Dendritic cell treated with granulocyte-macrophage colony-stimulating factor and Interleukin-4, amounts not matched to agents 40 ng/mL and 50 ng/mL, for 4 days (primary cell): ENCODE data around the gene CABCOCO1.

Source experiments
- H3K27ac Mint-ChIP-seq: one replicate; pipeline ENCODE4 v1.8.0; 2022; ENCODE audit warnings: mild to moderate bottlenecking, mixed read lengths
- H3K27me3 Mint-ChIP-seq: one replicate; pipeline ENCODE4 v1.8.0; 2022; ENCODE audit warnings: mild to moderate bottlenecking, mixed read lengths
- H3K36me3 Mint-ChIP-seq: one replicate; pipeline ENCODE4 v1.8.0; 2022; ENCODE audit warnings: low read depth, mixed read lengths
- H3K4me1 Mint-ChIP-seq: one replicate; pipeline ENCODE4 v1.8.0; 2022; ENCODE audit warnings: low read depth, mixed read lengths
- H3K4me3 Mint-ChIP-seq: one replicate; pipeline ENCODE4 v1.8.0; 2022; ENCODE audit warnings: mild to moderate bottlenecking, moderate library complexity, mixed read lengths
- H3K9me3 Mint-ChIP-seq: one replicate; pipeline ENCODE4 v1.8.0; 2022; ENCODE audit warnings: mixed read lengths
- intact Hi-C: fragments of 100-400 bp; cut with micrococcal nuclease; formaldehyde crosslinking; loops from one replicate; pipeline ENCODE4 v1.15.0; 2022

Gene CABCOCO1

GRCh38 chr10:61781969-61782403, 119.3 kb downstream of the CABCOCO1 start:
- peaks cover 6% of the 10 kb centered on the region for H3K4me1 Mint-ChIP-seq
- H3K27ac Mint-ChIP-seq, result no peak overlapping the region
- intact Hi-C loops, result no loop called here
- H3K36me3 Mint-ChIP-seq, result no peaks in the 10 kb centered on the region
- peaks cover 2% of the 10 kb centered on the region for H3K27me3 Mint-ChIP-seq
- H3K4me3 Mint-ChIP-seq, result no peak overlapping the region
- H3K9me3 Mint-ChIP-seq, result no peaks in the 10 kb centered on the region

GRCh38 chr10:61784354-61785133, 121.8 kb downstream of the CABCOCO1 start:
- Mint-ChIP-seq H3K4me3 (no peak overlapping the region), H3K4me1 (peaks cover 6% of the 10 kb centered on the region), H3K27ac (no peak overlapping the region), H3K9me3 (no peaks in the 10 kb centered on the region), H3K27me3 (peaks cover 2% of the 10 kb centered on the region), H3K36me3 (no peaks in the 10 kb centered on the region)
- intact Hi-C loops, result no loop called here

GRCh38 chr10:61785473-61786105, 122.9 kb downstream of the CABCOCO1 start:
- Mint-ChIP-seq H3K36me3 (no peaks in the 10 kb centered on the region), H3K27ac (no peak overlapping the region), H3K9me3 (no peaks in the 10 kb centered on the region), H3K4me1 (peaks cover 6% of the 10 kb centered on the region), H3K27me3 (no peaks in the 10 kb centered on the region), H3K4me3 (no peak overlapping the region)
- intact Hi-C loops, result no loop called here

GRCh38 chr10:61786728-61787127, 124.0 kb downstream of the CABCOCO1 start:
- intact Hi-C loops, result no loop called here
- no peak overlapping the region for H3K27ac Mint-ChIP-seq
- H3K4me1 Mint-ChIP-seq, result peaks cover 6% of the 10 kb centered on the region
- no peaks in the 10 kb centered on the region for H3K9me3 Mint-ChIP-seq
- H3K4me3 Mint-ChIP-seq, result no peak overlapping the region
- H3K36me3 Mint-ChIP-seq, result no peaks in the 10 kb centered on the region
- H3K27me3 Mint-ChIP-seq, result no peaks in the 10 kb centered on the region

GRCh38 chr10:61787170-61787569, 124.4 kb downstream of the CABCOCO1 start:
- Mint-ChIP-seq H3K36me3 (no peaks in the 10 kb centered on the region), H3K9me3 (no peaks in the 10 kb centered on the region), H3K27ac (no peak overlapping the region), H3K4me1 (peaks cover 2% of the 10 kb centered on the region), H3K4me3 (no peak overlapping the region), H3K27me3 (no peaks in the 10 kb centered on the region)
- intact Hi-C loops, result no loop called here

- no peaks in the 10 kb centered on the region for H3K4me1 Mint-ChIP-seq
- intact Hi-C loops, result no loop called here
- H3K36me3 Mint-ChIP-seq, result no peaks in the 10 kb centered on the region
These were observed 126.3 kb downstream of the CABCOCO1 start for GRCh38 chr10:61789031-61789430.

GRCh38 chr10:61791216-61791615, 128.5 kb downstream of the CABCOCO1 start:
- no peaks in the 10 kb centered on the region for H3K36me3 Mint-ChIP-seq
- H3K4me3 Mint-ChIP-seq, result no peak overlapping the region
- no peaks in the 10 kb centered on the region for H3K9me3 Mint-ChIP-seq
- H3K4me1 Mint-ChIP-seq, result no peaks in the 10 kb centered on the region
- no peak overlapping the region for H3K27ac Mint-ChIP-seq
- no peaks in the 10 kb centered on the region for H3K27me3 Mint-ChIP-seq
- intact Hi-C loops, result no loop called here

More at GRCh38 chr10:61789031-61789430, 126.3 kb downstream of the CABCOCO1 start:
- H3K4me3 Mint-ChIP-seq, result no peak overlapping the region
- H3K27me3 Mint-ChIP-seq, result no peaks in the 10 kb centered on the region
- no peak overlapping the region for H3K27ac Mint-ChIP-seq
- H3K9me3 Mint-ChIP-seq, result no peaks in the 10 kb centered on the region

GRCh38 chr10:61792097-61792716, 129.5 kb downstream of the CABCOCO1 start:
- Mint-ChIP-seq H3K4me1 (no peaks in the 10 kb centered on the region), H3K9me3 (no peaks in the 10 kb centered on the region), H3K36me3 (no peaks in the 10 kb centered on the region), H3K27me3 (no peaks in the 10 kb centered on the region), H3K27ac (no peak overlapping the region), H3K4me3 (no peak overlapping the region)
- intact Hi-C loops, result no loop called here

GRCh38 chr10:61792921-61793320, 130.2 kb downstream of the CABCOCO1 start:
- Mint-ChIP-seq H3K36me3 (no peaks in the 10 kb centered on the region), H3K27ac (no peak overlapping the region), H3K9me3 (no peaks in the 10 kb centered on the region), H3K4me3 (no peak overlapping the region), H3K4me1 (no peaks in the 10 kb centered on the region), H3K27me3 (no peaks in the 10 kb centered on the region)
- intact Hi-C loops, result no loop called here

- no peaks in the 10 kb centered on the region for H3K4me1 Mint-ChIP-seq
- intact Hi-C loops, result no loop called here
- no peaks in the 10 kb centered on the region for H3K36me3 Mint-ChIP-seq
- H3K27ac Mint-ChIP-seq, result no peak overlapping the region
- H3K9me3 Mint-ChIP-seq, result no peaks in the 10 kb centered on the region
- H3K27me3 Mint-ChIP-seq, result no peaks in the 10 kb centered on the region
- no peak overlapping the region for H3K4me3 Mint-ChIP-seq
These were observed 131.3 kb downstream of the CABCOCO1 start for GRCh38 chr10:61793760-61794703.

- intact Hi-C loops, result no loop called here
- Mint-ChIP-seq H3K27me3 (no peaks in the 10 kb centered on the region), H3K27ac (no peak overlapping the region), H3K9me3 (no peaks in the 10 kb centered on the region), H3K4me1 (no peaks in the 10 kb centered on the region), H3K36me3 (no peaks in the 10 kb centered on the region), H3K4me3 (no peak overlapping the region)
These were observed 132.4 kb downstream of the CABCOCO1 start for GRCh38 chr10:61795147-61795546.

- Mint-ChIP-seq H3K36me3 (no peaks in the 10 kb centered on the region), H3K9me3 (no peaks in the 10 kb centered on the region), H3K27me3 (no peaks in the 10 kb centered on the region), H3K4me3 (no peak overlapping the region), H3K27ac (no peak overlapping the region), H3K4me1 (no peaks in the 10 kb centered on the region)
- intact Hi-C loops, result no loop called here
These were observed 132.8 kb downstream of the CABCOCO1 start for GRCh38 chr10:61795551-61795950.

GRCh38 chr10:61796785-61797184, 134.1 kb downstream of the CABCOCO1 start:
- H3K27me3 Mint-ChIP-seq, result no peaks in the 10 kb centered on the region
- intact Hi-C loops, result no loop called here
- no peak overlapping the region for H3K27ac Mint-ChIP-seq
- no peaks in the 10 kb centered on the region for H3K36me3 Mint-ChIP-seq
- H3K9me3 Mint-ChIP-seq, result no peaks in the 10 kb centered on the region
- no peak overlapping the region for H3K4me3 Mint-ChIP-seq
- no peaks in the 10 kb centered on the region for H3K4me1 Mint-ChIP-seq
